Upper lobe of left lung (tissue), 6 donors: ENCODE results near the gene CIT. TPM values are rescaled to one million over a fixed set of nuclear protein-coding genes. Genes with fewer than 3 reads are reported as not detected.

Experiments
- ATAC-seq, 2 donors: fragments of 200-7000 bp; cut with Tn5 transposase; one replicate each; pipeline ENCODE4 v1.9.1; 2022; ENCODE audit warnings: mild to moderate bottlenecking in 2 of 2, moderate library complexity in 2 of 2; ENCODE audit not compliant: low FRiP score in 2 of 2
- DNase-seq, 2 donors: peaks; one replicate each; pipeline ENCODE4 v3.0.0-alpha.2; 2019 to 2020
- H3K27ac ChIP-seq, 4 donors: fragments of 200-600 bp; sonication (generic); one replicate each; pipeline ENCODE4 v1.5.1; 2016 to 2019
- H3K27me3 ChIP-seq, 4 donors: fragments of 200-600 bp; sonication (generic); one replicate each; pipeline ENCODE4 v1.5.1; 2017 to 2019
- H3K36me3 ChIP-seq, 4 donors: fragments of 200-600 bp; sonication (generic); one replicate each; pipeline ENCODE4 v1.5.1; 2016 to 2019
- H3K4me1 ChIP-seq, 4 donors: fragments of 200-600 bp; sonication (generic); one replicate each; pipeline ENCODE4 v1.5.1; 2018 to 2019
- H3K4me3 ChIP-seq, 4 donors: fragments of 200-600 bp; sonication (generic); one replicate each; pipeline ENCODE4 v1.5.1; 2017 to 2019; ENCODE audit warnings: mild to moderate bottlenecking in 2 of 4, moderate library complexity in 1 of 4
- H3K9me3 ChIP-seq, 4 donors: fragments of 200-600 bp; sonication (generic); one replicate each; pipeline ENCODE4 v1.5.1; 2018 to 2019
- CTCF ChIP-seq, 6 experiments: fragments of 450-650 bp in 4 of 6; fragments of 200-600 bp in 2 of 6; sonication (generic) in 2 of 6; IDR thresholded peaks; one replicate each; pipeline ENCODE4 v1.5.1; 2016 to 2019; ENCODE audit warnings: antibody characterized with exemption in 6 of 6
- EP300 ChIP-seq, 4 donors: sonication (generic); formaldehyde crosslinking; IDR thresholded peaks; one replicate each; pipeline ENCODE4 v1.5.1; 2017; ENCODE audit warnings: antibody characterized with exemption in 4 of 4, control low read depth in 2 of 4
- POLR2A ChIP-seq, 4 donors: fragments of 450-650 bp; IDR thresholded peaks; one replicate each; pipeline ENCODE4 v1.5.1; 2016 to 2017; ENCODE audit warnings: antibody characterized with exemption in 4 of 4, mild to moderate bottlenecking in 2 of 4
- POLR2AphosphoS5 ChIP-seq, 2 donors: sonication (generic); formaldehyde crosslinking; IDR thresholded peaks; one replicate each; pipeline ENCODE4 v1.5.1; 2017; ENCODE audit warnings: antibody characterized with exemption in 2 of 2
- WGBS, 2 donors: methylation state at CpG; one replicate each; pipeline ENCODE4 v1.1.5; 2017 to 2018; 5-methylcytosine and 5-hydroxymethylcytosine counted together
- total RNA-seq, 6 donors: library from RNA; depleted of rRNA in 4 of 6; stranded (reverse); fragments of >200 nt in 4 of 6; gene quantifications; one replicate each; pipeline versions ENCODE4 v1.1.0 to v1.2.1, GENCODE V29; 2016 to 2021
- donor health status: DM: no; HTN: no; CAD: no; lungs with moderate emphysema.
- donor health status: DM: no; HTN: yes; CAD: no; lungs with severe emphysema.

The CIT gene
- total RNA-seq, 6 donors from 2014 or later, result 7.8 to 185 (median 73.6) TPM

GRCh38 chr12:119730381-119730780, 146.7 kb downstream of the CIT start:
- no peaks in the 10 kb centered on the region for H3K36me3 ChIP-seq
- WGBS, 2 donors, result 89 to 95% methylated on average over 12 to 13 of the region's 13 CpGs
- TF ChIP-seq POLR2AphosphoS5 (IDR thresholded peaks at IDR 0.05) (no peak), EP300 (IDR thresholded peaks at IDR 0.05) (no peak), POLR2A (IDR thresholded peaks at IDR 0.05) (no peak), CTCF (IDR thresholded peaks at IDR 0.05) (no peak)
- no peak for DNase-seq
- H3K4me1 ChIP-seq, result no peaks in the 10 kb centered on the region
- no peak overlapping the region for H3K27ac ChIP-seq
- H3K4me3 ChIP-seq, result no peak overlapping the region
- no peaks in the 10 kb centered on the region for H3K27me3 ChIP-seq
- no peak for ATAC-seq
- no peaks in the 10 kb centered on the region for H3K9me3 ChIP-seq

- Histone ChIP-seq H3K4me1 (no peaks in the 10 kb centered on the region), H3K36me3 (no peaks in the 10 kb centered on the region), H3K27ac (no peak overlapping the region), H3K4me3 (no peak overlapping the region), H3K9me3 (no peaks in the 10 kb centered on the region), H3K27me3 (no peaks in the 10 kb centered on the region)
- ATAC-seq, result no peak
- WGBS, 2 donors, result 96% methylated on average over 8 of the region's 8 CpGs
- TF ChIP-seq POLR2A (IDR thresholded peaks at IDR 0.05) (no peak), POLR2AphosphoS5 (IDR thresholded peaks at IDR 0.05) (no peak), EP300 (IDR thresholded peaks at IDR 0.05) (no peak)
- DNase-seq, result no peak
Measured at GRCh38 chr12:119729871-119730270, 147.2 kb downstream of the CIT start.

GRCh38 chr12:119728444-119728745, 148.7 kb downstream of the CIT start:
- Histone ChIP-seq H3K27ac (no peak overlapping the region), H3K27me3 (no peaks in the 10 kb centered on the region), H3K4me1 (no peaks in the 10 kb centered on the region), H3K9me3 (no peaks in the 10 kb centered on the region), H3K4me3 (no peak overlapping the region), H3K36me3 (no peaks in the 10 kb centered on the region)
- DNase-seq (no peak), ATAC-seq (no peak)
- WGBS, 2 donors, result 65 to 78% methylated on average over 6 of the region's 6 CpGs
- no peak for TF ChIP-seq CTCF (IDR thresholded peaks at IDR 0.05)
- TF ChIP-seq POLR2A (IDR thresholded peaks at IDR 0.05), result no peak
- no peak for TF ChIP-seq EP300 (IDR thresholded peaks at IDR 0.05)
- TF ChIP-seq POLR2AphosphoS5 (IDR thresholded peaks at IDR 0.05), result no peak

- ATAC-seq (no peak), DNase-seq (no peak)
- no peaks in the 10 kb centered on the region for H3K36me3 ChIP-seq
- no peaks in the 10 kb centered on the region for H3K27me3 ChIP-seq
- 76 to 81% methylated on average over 3 of the region's 3 CpGs for WGBS, 2 donors
- TF ChIP-seq POLR2A (IDR thresholded peaks at IDR 0.05), result no peak
- TF ChIP-seq EP300 (IDR thresholded peaks at IDR 0.05), result no peak
- no peak for TF ChIP-seq CTCF (IDR thresholded peaks at IDR 0.05)
- no peak for TF ChIP-seq POLR2AphosphoS5 (IDR thresholded peaks at IDR 0.05)
- H3K27ac ChIP-seq, result no peak overlapping the region
- no peak overlapping the region for H3K4me3 ChIP-seq
- no peaks in the 10 kb centered on the region for H3K4me1 ChIP-seq
- no peaks in the 10 kb centered on the region for H3K9me3 ChIP-seq
Measured at GRCh38 chr12:119727600-119728443, 149.3 kb downstream of the CIT start.

- ATAC-seq (no peak), DNase-seq (no peak)
- Histone ChIP-seq H3K36me3 (no peaks in the 10 kb centered on the region), H3K4me3 (no peak overlapping the region), H3K9me3 (no peaks in the 10 kb centered on the region), H3K27me3 (no peaks in the 10 kb centered on the region), H3K4me1 (no peaks in the 10 kb centered on the region), H3K27ac (no peak overlapping the region)
- TF ChIP-seq CTCF (IDR thresholded peaks at IDR 0.05), result no peak
- TF ChIP-seq POLR2A (IDR thresholded peaks at IDR 0.05), result no peak
- no peak for TF ChIP-seq POLR2AphosphoS5 (IDR thresholded peaks at IDR 0.05)
- no peak for TF ChIP-seq EP300 (IDR thresholded peaks at IDR 0.05)
- 92 to 95% methylated on average over 4 of the region's 4 CpGs for WGBS, 2 donors
Measured at GRCh38 chr12:119725523-119725922, 151.6 kb downstream of the CIT start.
